22Rv1 (cell line): Measurements from ENCODE around the gene SYNGR3.

Experiments
- ZFX ChIP-seq: fragments of 450-650 bp; IDR thresholded peaks from 2 replicates; pipeline ENCODE4 v1.6.1; 2017; ENCODE audit warnings: antibody characterized with exemption, borderline replicate concordance
- TF ChIP-seq, protein P1 (sequence below): fragments of 450-650 bp; IDR thresholded peaks from 2 replicates; pipeline ENCODE4 v1.5.1; 2017; ENCODE audit warnings: mild to moderate bottlenecking

- TF ChIP-seq, protein P1, sequence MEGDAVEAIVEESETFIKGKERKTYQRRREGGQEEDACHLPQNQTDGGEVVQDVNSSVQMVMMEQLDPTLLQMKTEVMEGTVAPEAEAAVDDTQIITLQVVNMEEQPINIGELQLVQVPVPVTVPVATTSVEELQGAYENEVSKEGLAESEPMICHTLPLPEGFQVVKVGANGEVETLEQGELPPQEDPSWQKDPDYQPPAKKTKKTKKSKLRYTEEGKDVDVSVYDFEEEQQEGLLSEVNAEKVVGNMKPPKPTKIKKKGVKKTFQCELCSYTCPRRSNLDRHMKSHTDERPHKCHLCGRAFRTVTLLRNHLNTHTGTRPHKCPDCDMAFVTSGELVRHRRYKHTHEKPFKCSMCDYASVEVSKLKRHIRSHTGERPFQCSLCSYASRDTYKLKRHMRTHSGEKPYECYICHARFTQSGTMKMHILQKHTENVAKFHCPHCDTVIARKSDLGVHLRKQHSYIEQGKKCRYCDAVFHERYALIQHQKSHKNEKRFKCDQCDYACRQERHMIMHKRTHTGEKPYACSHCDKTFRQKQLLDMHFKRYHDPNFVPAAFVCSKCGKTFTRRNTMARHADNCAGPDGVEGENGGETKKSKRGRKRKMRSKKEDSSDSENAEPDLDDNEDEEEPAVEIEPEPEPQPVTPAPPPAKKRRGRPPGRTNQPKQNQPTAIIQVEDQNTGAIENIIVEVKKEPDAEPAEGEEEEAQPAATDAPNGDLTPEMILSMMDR: no peak
- no peak for TF ChIP-seq ZFX
Observed at GRCh38 chr16:2030036-2030435, 40.3 kb downstream of the SYNGR3 start.
